Measurements from ENCODE around the gene LRRC8C. TPM values are rescaled to one million over a fixed set of nuclear protein-coding genes. Genes with fewer than 3 reads are reported as not detected.

The LRRC8C gene
- total RNA-seq, 1 donor from 2014 or later, result 6.3 TPM

DNA sequence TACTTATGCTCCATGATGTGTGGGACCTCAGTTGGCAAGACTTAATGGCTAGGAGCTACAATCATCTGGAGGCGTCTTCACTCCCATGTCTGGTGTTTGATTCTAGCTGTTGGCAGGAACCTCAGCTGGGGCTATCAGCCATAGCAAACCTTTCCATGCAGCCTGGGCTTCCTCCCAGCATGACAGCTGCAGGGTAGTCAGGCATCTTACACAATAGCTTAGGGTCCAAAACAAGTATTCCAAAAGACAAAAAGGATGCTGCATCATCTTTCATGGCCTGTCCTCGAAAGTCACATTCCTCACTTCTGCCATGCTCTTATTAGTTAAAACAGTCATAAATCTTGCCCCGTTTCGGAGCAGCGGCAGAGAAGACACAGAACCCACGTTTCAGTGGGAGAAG, 90.9 kb downstream of the LRRC8C start:
- Histone ChIP-seq H3K27me3 (ENCODE audit: control insufficient read depth in 3 of 3, insufficient read depth in 3 of 3, low read length in 3 of 3) (no peaks in the 10 kb centered on the region), H3K4me3 (ENCODE audit: low read length in 3 of 3) (no peak overlapping the region), H3K4me1 (ENCODE audit: control insufficient read depth in 3 of 3, insufficient read depth in 3 of 3, low read length in 3 of 3) (peaks cover 12 to 21% (median 14%) of the 10 kb centered on the region in 3 donors), H3K9me3 (ENCODE audit: control insufficient read depth in 3 of 3, low read length in 3 of 3) (no peaks in the 10 kb centered on the region), H3K9ac (ENCODE audit: low read depth in 1 of 3, low read length in 3 of 3) (no peak overlapping the region), H3K27ac (ENCODE audit: low read depth, low read length) (peak overlapping the region; percentile 17), H3K36me3 (ENCODE audit: control insufficient read depth in 3 of 3, insufficient read depth in 3 of 3, low read length in 3 of 3) (no peaks in the 10 kb centered on the region)

- Histone ChIP-seq H3K4me3 (ENCODE audit: low read length in 3 of 3) (no peak overlapping the region), H3K27me3 (ENCODE audit: control insufficient read depth in 3 of 3, insufficient read depth in 3 of 3, low read length in 3 of 3) (no peaks in the 10 kb centered on the region), H3K4me1 (ENCODE audit: control insufficient read depth in 3 of 3, insufficient read depth in 3 of 3, low read length in 3 of 3) (peaks cover 12 to 21% (median 14%) of the 10 kb centered on the region in 3 donors), H3K9me3 (ENCODE audit: control insufficient read depth in 3 of 3, low read length in 3 of 3) (no peaks in the 10 kb centered on the region), H3K9ac (ENCODE audit: low read depth in 1 of 3, low read length in 3 of 3) (no peak overlapping the region), H3K27ac (ENCODE audit: low read depth, low read length) (peak overlapping the region; percentile 17), H3K36me3 (ENCODE audit: control insufficient read depth in 3 of 3, insufficient read depth in 3 of 3, low read length in 3 of 3) (no peaks in the 10 kb centered on the region)
Observed at GRCh38 chr1:89724369-89725010, 91.6 kb downstream of the LRRC8C start.

DNA sequence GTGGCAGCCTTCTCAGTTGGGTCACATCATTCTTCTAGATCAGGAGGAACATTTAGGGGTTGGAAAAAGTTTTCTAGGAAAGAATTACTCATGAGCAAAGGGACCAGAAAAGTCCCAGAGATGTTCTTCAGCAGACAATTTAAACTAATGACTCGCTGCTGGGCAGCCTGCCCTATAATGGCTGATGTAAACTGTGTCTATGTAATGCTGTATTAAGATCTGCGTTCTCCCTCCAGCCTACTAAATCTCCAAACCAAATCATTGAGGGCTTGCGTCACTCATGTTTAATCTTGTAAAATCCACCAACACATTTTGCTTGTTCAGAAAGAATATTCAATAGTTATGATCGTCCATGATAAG, 92.1 kb downstream of the LRRC8C start:
- Histone ChIP-seq H3K36me3 (ENCODE audit: control insufficient read depth in 3 of 3, insufficient read depth in 3 of 3, low read length in 3 of 3) (no peaks in the 10 kb centered on the region), H3K4me3 (ENCODE audit: low read length in 3 of 3) (no peak overlapping the region), H3K27me3 (ENCODE audit: control insufficient read depth in 3 of 3, insufficient read depth in 3 of 3, low read length in 3 of 3) (no peaks in the 10 kb centered on the region), H3K9me3 (ENCODE audit: control insufficient read depth in 3 of 3, low read length in 3 of 3) (no peaks in the 10 kb centered on the region), H3K9ac (ENCODE audit: low read depth in 1 of 3, low read length in 3 of 3) (no peak overlapping the region), H3K27ac (ENCODE audit: low read depth, low read length) (peak overlapping the region; percentile 17), H3K4me1 (ENCODE audit: control insufficient read depth in 3 of 3, insufficient read depth in 3 of 3, low read length in 3 of 3) (peaks cover 12 to 19% (median 14%) of the 10 kb centered on the region in 3 donors)

DNA sequence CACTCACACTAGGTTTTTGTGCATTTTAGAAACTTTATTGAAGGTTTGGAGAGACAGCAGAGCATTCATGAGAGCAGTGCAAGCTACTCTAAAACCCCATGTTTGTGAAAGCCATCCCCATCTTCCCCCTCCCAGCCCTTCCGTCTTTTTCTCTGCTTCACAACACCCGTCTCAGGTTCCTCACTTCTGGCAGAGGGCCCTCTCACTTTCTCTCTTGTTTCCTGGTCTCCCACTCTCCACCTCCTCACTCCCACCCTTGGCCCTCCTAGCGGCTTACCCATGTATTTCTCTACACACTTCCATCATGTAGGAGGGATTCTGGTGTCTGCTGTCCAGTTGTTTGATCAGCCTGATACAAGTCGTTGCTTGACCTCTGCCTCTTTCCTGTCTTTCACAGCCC, 92.7 kb downstream of the LRRC8C start:
- H3K36me3 ChIP-seq (ENCODE audit: control insufficient read depth in 3 of 3, insufficient read depth in 3 of 3, low read length in 3 of 3), result no peaks in the 10 kb centered on the region
- H3K4me3 ChIP-seq (ENCODE audit: low read length in 3 of 3), result no peak overlapping the region
- peaks cover 12 to 14% (median 14%) of the 10 kb centered on the region in 3 donors for H3K4me1 ChIP-seq (ENCODE audit: control insufficient read depth in 3 of 3, insufficient read depth in 3 of 3, low read length in 3 of 3)
- H3K9ac ChIP-seq (ENCODE audit: low read depth in 1 of 3, low read length in 3 of 3), result no peak overlapping the region
- H3K9me3 ChIP-seq (ENCODE audit: control insufficient read depth in 3 of 3, low read length in 3 of 3), result no peaks in the 10 kb centered on the region
- H3K27me3 ChIP-seq (ENCODE audit: control insufficient read depth in 3 of 3, insufficient read depth in 3 of 3, low read length in 3 of 3), result no peaks in the 10 kb centered on the region
- H3K27ac ChIP-seq (ENCODE audit: low read depth, low read length), result no peak overlapping the region

DNA sequence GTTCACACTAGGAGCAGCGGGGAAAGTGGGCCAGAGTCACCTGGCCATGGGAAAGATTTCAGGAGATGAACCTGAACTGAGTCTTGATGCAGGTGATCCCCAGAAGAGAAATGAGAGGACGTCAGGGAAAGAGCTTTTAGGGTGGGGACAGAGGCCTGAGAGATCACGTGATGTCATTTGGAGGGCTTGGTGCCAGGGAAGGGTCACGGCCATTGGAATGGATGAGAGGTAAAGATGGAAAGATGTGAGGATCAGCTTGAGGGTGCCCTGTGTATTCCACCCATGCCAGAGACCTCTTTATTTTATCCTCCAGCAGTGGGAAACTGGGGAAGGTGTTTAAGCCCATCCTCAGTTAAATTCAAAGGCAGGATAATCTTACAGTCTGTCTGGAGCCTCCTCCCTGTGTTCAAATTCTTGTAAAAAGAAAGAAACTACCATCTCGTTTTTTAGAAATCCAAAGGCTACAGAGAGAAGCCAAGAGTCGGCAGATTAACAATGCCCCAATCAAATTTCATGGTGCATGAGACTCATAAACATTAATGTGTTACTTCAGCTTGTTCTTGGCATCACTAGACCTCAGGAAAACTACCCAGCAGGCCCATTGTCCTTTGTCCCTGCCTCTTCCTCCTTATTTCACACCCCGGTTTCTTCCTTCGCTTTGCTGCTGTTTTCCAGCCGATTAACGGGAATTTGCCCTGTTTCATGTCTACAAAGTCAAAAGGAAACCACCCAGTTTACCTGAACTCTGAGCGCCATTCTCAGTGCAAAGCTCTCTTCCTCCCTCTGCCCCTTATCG, 94.8 kb downstream of the LRRC8C start:
- no peak overlapping the region for H3K9ac ChIP-seq (ENCODE audit: low read depth in 1 of 3, low read length in 3 of 3)
- H3K27me3 ChIP-seq (ENCODE audit: control insufficient read depth in 3 of 3, insufficient read depth in 3 of 3, low read length in 3 of 3), result no peaks in the 10 kb centered on the region
- no peaks in the 10 kb centered on the region for H3K9me3 ChIP-seq (ENCODE audit: control insufficient read depth in 3 of 3, low read length in 3 of 3)
- H3K27ac ChIP-seq (ENCODE audit: low read depth, low read length), result no peak overlapping the region
- H3K36me3 ChIP-seq (ENCODE audit: control insufficient read depth in 3 of 3, insufficient read depth in 3 of 3, low read length in 3 of 3), result no peaks in the 10 kb centered on the region
- H3K4me1 ChIP-seq (ENCODE audit: control insufficient read depth in 3 of 3, insufficient read depth in 3 of 3, low read length in 3 of 3), result peaks cover 12 to 14% (median 14%) of the 10 kb centered on the region in 3 donors
- H3K4me3 ChIP-seq (ENCODE audit: low read length in 3 of 3), result peak overlapping the region in 1 of 3 donors; percentile 36

DNA sequence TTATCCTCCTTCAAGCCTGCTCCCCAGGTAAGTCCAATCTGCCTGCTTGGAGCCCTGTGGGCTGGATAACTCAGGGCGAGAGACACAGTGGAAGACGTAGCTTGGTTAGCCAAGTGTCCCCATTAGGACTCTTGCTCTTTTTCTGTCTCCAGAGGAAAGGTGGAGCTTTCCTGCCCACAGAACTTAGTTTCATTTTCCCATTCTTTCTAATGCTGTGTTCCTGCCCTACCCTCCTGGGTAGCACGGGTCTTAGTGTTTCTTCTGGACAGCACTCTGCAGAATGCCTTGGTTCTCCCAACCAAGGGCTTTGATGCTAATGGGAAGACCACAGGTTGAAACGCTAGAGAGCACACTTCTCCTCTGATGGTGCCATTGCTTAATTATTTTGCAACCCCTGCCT, 95.5 kb downstream of the LRRC8C start:
- no peaks in the 10 kb centered on the region for H3K27me3 ChIP-seq (ENCODE audit: control insufficient read depth in 3 of 3, insufficient read depth in 3 of 3, low read length in 3 of 3)
- peak overlapping the region in 1 of 3 donors; percentile 36 for H3K4me3 ChIP-seq (ENCODE audit: low read length in 3 of 3)
- no peaks in the 10 kb centered on the region for H3K9me3 ChIP-seq (ENCODE audit: control insufficient read depth in 3 of 3, low read length in 3 of 3)
- H3K9ac ChIP-seq (ENCODE audit: low read depth in 1 of 3, low read length in 3 of 3), result no peak overlapping the region
- peaks cover 12 to 14% (median 14%) of the 10 kb centered on the region in 3 donors for H3K4me1 ChIP-seq (ENCODE audit: control insufficient read depth in 3 of 3, insufficient read depth in 3 of 3, low read length in 3 of 3)
- no peak overlapping the region for H3K27ac ChIP-seq (ENCODE audit: low read depth, low read length)
- H3K36me3 ChIP-seq (ENCODE audit: control insufficient read depth in 3 of 3, insufficient read depth in 3 of 3, low read length in 3 of 3), result no peaks in the 10 kb centered on the region

DNA sequence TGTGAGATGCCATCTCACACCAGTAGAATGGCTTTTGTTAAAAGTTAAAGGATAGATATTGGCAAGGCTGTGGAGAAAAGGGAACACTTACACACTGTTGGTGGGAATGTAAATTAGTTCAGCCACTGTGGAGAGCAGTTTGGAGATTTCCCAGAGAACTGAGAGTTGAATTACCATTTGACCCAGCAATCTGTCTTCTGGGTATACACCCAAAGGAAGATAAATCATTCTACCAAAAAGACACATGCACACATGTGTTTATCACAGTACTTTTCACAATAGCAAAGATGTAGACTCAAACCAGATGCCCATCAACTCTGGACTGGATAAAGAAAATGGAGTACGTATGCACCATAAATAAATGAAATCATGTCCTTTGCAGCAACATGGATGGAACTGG, 99.3 kb downstream of the LRRC8C start:
- no peaks in the 10 kb centered on the region for H3K4me1 ChIP-seq (ENCODE audit: control insufficient read depth in 3 of 3, insufficient read depth in 3 of 3, low read length in 3 of 3)
- H3K4me3 ChIP-seq (ENCODE audit: low read length in 3 of 3), result no peak overlapping the region
- no peaks in the 10 kb centered on the region for H3K36me3 ChIP-seq (ENCODE audit: control insufficient read depth in 3 of 3, insufficient read depth in 3 of 3, low read length in 3 of 3)
- H3K9me3 ChIP-seq (ENCODE audit: control insufficient read depth in 3 of 3, low read length in 3 of 3), result no peaks in the 10 kb centered on the region
- no peak overlapping the region for H3K27ac ChIP-seq (ENCODE audit: low read depth, low read length)
- H3K9ac ChIP-seq (ENCODE audit: low read depth in 1 of 3, low read length in 3 of 3), result no peak overlapping the region
- no peaks in the 10 kb centered on the region for H3K27me3 ChIP-seq (ENCODE audit: control insufficient read depth in 3 of 3, insufficient read depth in 3 of 3, low read length in 3 of 3)

DNA sequence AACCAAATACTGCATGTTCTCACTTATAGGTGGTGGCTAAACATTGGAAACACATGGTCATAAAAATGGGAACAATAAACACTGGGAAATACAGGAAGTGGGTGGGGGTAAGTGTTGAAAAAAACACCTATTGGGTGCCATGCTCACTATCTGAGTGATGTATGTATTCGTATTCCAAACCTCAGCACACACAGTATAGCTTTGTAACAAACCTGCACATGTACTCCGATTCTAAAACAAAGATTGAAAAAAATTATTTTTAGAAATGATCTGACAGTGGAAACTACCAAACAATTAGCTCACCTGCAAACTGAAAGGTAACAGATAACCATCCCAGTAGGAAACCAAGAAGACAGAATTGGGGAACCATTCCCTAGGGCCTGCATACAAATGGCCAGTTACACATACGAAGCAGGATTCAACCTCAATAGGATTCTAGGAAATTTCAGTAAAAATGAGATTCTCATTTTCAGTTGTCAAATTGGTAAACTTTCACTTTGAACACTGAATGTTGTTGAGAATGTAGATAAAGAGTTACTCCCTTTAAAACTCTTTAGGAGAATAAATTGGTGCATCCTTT, 99.8 kb downstream of the LRRC8C start:
- Histone ChIP-seq H3K36me3 (ENCODE audit: control insufficient read depth in 3 of 3, insufficient read depth in 3 of 3, low read length in 3 of 3) (no peaks in the 10 kb centered on the region), H3K27ac (ENCODE audit: low read depth, low read length) (no peak overlapping the region), H3K27me3 (ENCODE audit: control insufficient read depth in 3 of 3, insufficient read depth in 3 of 3, low read length in 3 of 3) (no peaks in the 10 kb centered on the region), H3K9ac (ENCODE audit: low read depth in 1 of 3, low read length in 3 of 3) (no peak overlapping the region), H3K4me3 (ENCODE audit: low read length in 3 of 3) (no peak overlapping the region), H3K9me3 (ENCODE audit: control insufficient read depth in 3 of 3, low read length in 3 of 3) (no peaks in the 10 kb centered on the region), H3K4me1 (ENCODE audit: control insufficient read depth in 3 of 3, insufficient read depth in 3 of 3, low read length in 3 of 3) (no peaks in the 10 kb centered on the region)

DNA sequence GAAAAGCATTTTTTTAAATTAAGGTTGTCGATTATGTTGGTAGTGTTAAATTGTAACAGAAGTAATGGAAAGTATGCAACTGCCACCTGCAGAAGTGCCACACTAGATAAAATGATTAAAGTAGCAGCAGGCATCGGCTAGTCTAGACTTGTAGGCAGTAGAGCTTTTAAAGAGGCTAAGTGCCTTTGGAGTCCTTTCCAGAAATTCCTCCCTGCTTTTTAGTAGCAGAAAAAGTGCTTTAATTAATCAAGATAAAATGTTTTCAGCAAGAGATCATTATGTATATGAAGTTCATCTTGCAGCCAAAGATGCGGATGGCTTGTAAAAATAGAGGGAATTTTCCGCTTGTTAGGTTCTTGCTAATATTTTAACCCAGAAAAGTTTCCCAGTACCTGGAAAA, 100.8 kb downstream of the LRRC8C start:
- no peak overlapping the region for H3K9ac ChIP-seq (ENCODE audit: low read depth in 1 of 3, low read length in 3 of 3)

DNA sequence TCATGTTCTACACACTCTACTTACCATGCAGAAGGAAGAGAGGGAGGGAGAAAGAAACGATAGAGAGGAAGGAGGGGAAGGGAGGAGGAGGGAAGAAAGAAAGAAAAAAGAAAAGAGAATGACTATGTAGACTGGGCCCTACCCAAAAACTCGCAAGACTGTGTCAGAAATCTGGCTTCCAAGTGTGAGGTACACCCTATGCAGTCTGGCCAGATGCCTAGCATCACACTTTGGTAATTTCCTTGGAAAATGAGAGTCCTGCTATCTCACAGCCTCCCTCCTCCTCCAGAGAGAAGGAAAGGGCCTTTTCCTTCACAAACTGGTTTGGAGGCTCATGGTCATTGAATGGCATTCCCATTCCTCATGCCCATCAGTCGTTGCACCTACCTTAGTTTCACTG, 101.5 kb downstream of the LRRC8C start:
- no peaks in the 10 kb centered on the region for H3K36me3 ChIP-seq (ENCODE audit: control insufficient read depth in 3 of 3, insufficient read depth in 3 of 3, low read length in 3 of 3)
- no peaks in the 10 kb centered on the region for H3K9me3 ChIP-seq (ENCODE audit: control insufficient read depth in 3 of 3, low read length in 3 of 3)
- no peaks in the 10 kb centered on the region for H3K27me3 ChIP-seq (ENCODE audit: control insufficient read depth in 3 of 3, insufficient read depth in 3 of 3, low read length in 3 of 3)
- peaks cover 0 to 2% (median 0%) of the 10 kb centered on the region in 3 donors for H3K4me1 ChIP-seq (ENCODE audit: control insufficient read depth in 3 of 3, insufficient read depth in 3 of 3, low read length in 3 of 3)
- no peak overlapping the region for H3K27ac ChIP-seq (ENCODE audit: low read depth, low read length)
- no peak overlapping the region for H3K9ac ChIP-seq (ENCODE audit: low read depth in 1 of 3, low read length in 3 of 3)
- no peak overlapping the region for H3K4me3 ChIP-seq (ENCODE audit: low read length in 3 of 3)

More for the DNA sequence above, 100.8 kb downstream of the LRRC8C start:
- no peak overlapping the region for H3K4me3 ChIP-seq (ENCODE audit: low read length in 3 of 3)
- H3K36me3 ChIP-seq (ENCODE audit: control insufficient read depth in 3 of 3, insufficient read depth in 3 of 3, low read length in 3 of 3), result no peaks in the 10 kb centered on the region
- H3K27me3 ChIP-seq (ENCODE audit: control insufficient read depth in 3 of 3, insufficient read depth in 3 of 3, low read length in 3 of 3), result no peaks in the 10 kb centered on the region
- H3K4me1 ChIP-seq (ENCODE audit: control insufficient read depth in 3 of 3, insufficient read depth in 3 of 3, low read length in 3 of 3), result no peaks in the 10 kb centered on the region
- H3K9me3 ChIP-seq (ENCODE audit: control insufficient read depth in 3 of 3, low read length in 3 of 3), result no peaks in the 10 kb centered on the region
- no peak overlapping the region for H3K27ac ChIP-seq (ENCODE audit: low read depth, low read length)

Measured in skeletal muscle tissue (tissue), 4 donors.